Hematopoietic multipotent progenitor cell treated with erythropoietin and hydrocortisone succinate and interleukin-3 and kit ligand, for 8 days (in vitro differentiated cells): ENCODE data around the gene TRIO.

Experiments
- DNase-seq: peaks from one replicate; pipeline ENCODE4 v3.0.0-alpha.2; 2015

TRIO gene

GRCh38 chr5:14171046-14171445 lies 27.9 kb downstream of the TRIO start:
- DNase-seq = no peak

GRCh38 chr5:14171621-14172020 lies 28.5 kb downstream of the TRIO start:
- DNase-seq = no peak

- DNase-seq = no peak
These were observed 29.1 kb downstream of the TRIO start for GRCh38 chr5:14172149-14172795.

GRCh38 chr5:14173377-14174229 lies 30.5 kb downstream of the TRIO start:
- no peak for DNase-seq

GRCh38 chr5:14174230-14174636 lies 31.1 kb downstream of the TRIO start:
- DNase-seq = no peak

GRCh38 chr5:14175381-14175780 lies 32.2 kb downstream of the TRIO start:
- no peak for DNase-seq

GRCh38 chr5:14176888-14177287 lies 33.7 kb downstream of the TRIO start:
- no peak for DNase-seq

GRCh38 chr5:14177634-14178033 lies 34.5 kb downstream of the TRIO start:
- no peak for DNase-seq

- DNase-seq = no peak
These were observed 34.9 kb downstream of the TRIO start for GRCh38 chr5:14178091-14178490.

- no peak for DNase-seq
These were observed 35.6 kb downstream of the TRIO start for GRCh38 chr5:14178671-14179211.

- no peak for DNase-seq
These were observed 36.3 kb downstream of the TRIO start for GRCh38 chr5:14179446-14179845.

GRCh38 chr5:14180437-14180836 lies 37.3 kb downstream of the TRIO start:
- DNase-seq = no peak

- DNase-seq = no peak
These were observed 38.3 kb downstream of the TRIO start for GRCh38 chr5:14181299-14181968.

- DNase-seq = no peak
These were observed 39.6 kb downstream of the TRIO start for GRCh38 chr5:14182761-14183160.

GRCh38 chr5:14183187-14183939 lies 40.2 kb downstream of the TRIO start:
- no peak for DNase-seq

GRCh38 chr5:14184082-14184481 lies 40.9 kb downstream of the TRIO start:
- no peak for DNase-seq

GRCh38 chr5:14184725-14185124 lies 41.6 kb downstream of the TRIO start:
- no peak for DNase-seq

- DNase-seq = no peak
These were observed 42.4 kb downstream of the TRIO start for GRCh38 chr5:14185326-14186058.

GRCh38 chr5:14186059-14186830 lies 43.1 kb downstream of the TRIO start:
- no peak for DNase-seq

GRCh38 chr5:14187157-14187556 lies 44.0 kb downstream of the TRIO start:
- DNase-seq = no peak

GRCh38 chr5:14187660-14188059 lies 44.5 kb downstream of the TRIO start:
- DNase-seq = no peak
